GM12875 (cell line): ENCODE data around the gene STRA6.

ENCODE experiments used
- H3K4me3 ChIP-seq: one replicate; pipeline ENCODE4 v1.5.1; 2011; ENCODE audit warnings: low read depth, low read length, control low read depth
- TF ChIP-seq, protein P1 (sequence below): IDR thresholded peaks from 2 replicates; pipeline ENCODE4 v1.5.1; 2011; ENCODE audit warnings: low read depth, mild to moderate bottlenecking, control low read depth, inconsistent platforms, low read length, moderate library complexity, borderline replicate concordance; ENCODE audit not compliant: insufficient read depth

STRA6 gene

DNA sequence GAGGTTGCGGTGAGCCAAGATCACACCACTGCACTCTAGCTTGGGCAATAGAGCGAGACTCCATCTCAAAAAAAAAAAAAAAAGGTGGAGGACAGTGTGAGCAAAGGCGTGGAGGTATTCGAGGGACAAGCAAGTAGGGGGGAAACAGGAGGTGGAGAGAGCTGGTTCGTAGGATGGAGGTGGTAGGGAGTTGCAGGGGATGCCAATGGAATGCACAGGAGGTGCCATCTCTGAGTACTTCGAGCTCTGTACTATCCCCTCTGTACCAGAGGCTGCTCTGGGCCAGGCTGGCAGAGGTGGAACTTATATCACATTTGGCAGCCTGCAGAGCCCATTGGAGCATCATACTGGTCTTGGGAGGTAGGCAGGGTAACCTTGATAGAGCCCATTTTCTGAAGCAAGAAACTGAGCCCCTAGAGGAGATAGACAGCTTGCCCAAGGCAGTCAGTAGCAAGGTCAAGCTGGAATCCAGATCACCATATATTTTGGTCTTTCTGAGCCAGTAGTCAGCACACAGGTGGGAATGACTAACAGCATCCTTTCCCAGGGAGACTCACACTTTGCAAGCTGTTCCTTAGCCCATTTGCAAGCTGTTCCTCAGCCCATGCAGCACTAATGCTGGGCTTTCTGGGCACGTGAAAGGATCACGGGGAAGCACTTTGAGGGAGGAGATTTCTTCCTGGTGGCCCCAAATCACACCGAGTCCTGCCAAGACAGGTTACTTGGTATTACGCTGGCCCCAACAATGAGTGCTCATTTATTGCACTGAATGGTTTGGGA, 24.4 kb upstream of the STRA6 start:
- TF ChIP-seq, protein P1, sequence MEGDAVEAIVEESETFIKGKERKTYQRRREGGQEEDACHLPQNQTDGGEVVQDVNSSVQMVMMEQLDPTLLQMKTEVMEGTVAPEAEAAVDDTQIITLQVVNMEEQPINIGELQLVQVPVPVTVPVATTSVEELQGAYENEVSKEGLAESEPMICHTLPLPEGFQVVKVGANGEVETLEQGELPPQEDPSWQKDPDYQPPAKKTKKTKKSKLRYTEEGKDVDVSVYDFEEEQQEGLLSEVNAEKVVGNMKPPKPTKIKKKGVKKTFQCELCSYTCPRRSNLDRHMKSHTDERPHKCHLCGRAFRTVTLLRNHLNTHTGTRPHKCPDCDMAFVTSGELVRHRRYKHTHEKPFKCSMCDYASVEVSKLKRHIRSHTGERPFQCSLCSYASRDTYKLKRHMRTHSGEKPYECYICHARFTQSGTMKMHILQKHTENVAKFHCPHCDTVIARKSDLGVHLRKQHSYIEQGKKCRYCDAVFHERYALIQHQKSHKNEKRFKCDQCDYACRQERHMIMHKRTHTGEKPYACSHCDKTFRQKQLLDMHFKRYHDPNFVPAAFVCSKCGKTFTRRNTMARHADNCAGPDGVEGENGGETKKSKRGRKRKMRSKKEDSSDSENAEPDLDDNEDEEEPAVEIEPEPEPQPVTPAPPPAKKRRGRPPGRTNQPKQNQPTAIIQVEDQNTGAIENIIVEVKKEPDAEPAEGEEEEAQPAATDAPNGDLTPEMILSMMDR, result no peak
- no peak overlapping the region for H3K4me3 ChIP-seq

DNA sequence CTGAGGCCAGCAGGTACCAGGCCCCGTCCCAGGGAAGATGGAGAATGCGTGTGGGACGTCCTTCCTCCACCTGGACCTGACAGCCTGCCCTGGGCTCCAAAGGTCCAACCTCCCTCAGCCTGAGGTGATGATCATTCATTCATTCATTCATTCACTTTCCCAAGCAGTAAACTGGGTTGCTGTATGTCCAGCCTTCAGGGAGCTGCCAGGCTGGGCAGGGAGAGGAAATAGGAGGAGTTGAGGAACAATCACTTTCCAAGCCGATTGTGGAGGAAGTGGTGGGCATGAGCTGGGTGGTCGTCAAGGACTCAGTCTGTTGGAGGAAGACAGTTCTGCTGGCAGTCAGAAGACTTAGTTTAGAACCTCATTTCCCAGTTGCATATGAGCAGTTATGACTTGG, 23.3 kb upstream of the STRA6 start:
- TF ChIP-seq, protein P1, result no peak
- no peak overlapping the region for H3K4me3 ChIP-seq

- H3K4me3 ChIP-seq, result no peak overlapping the region
- TF ChIP-seq, protein P1, result no peak
Measured at GRCh38 chr15:74222240-74223119, 19.9 kb upstream of the STRA6 start.

DNA sequence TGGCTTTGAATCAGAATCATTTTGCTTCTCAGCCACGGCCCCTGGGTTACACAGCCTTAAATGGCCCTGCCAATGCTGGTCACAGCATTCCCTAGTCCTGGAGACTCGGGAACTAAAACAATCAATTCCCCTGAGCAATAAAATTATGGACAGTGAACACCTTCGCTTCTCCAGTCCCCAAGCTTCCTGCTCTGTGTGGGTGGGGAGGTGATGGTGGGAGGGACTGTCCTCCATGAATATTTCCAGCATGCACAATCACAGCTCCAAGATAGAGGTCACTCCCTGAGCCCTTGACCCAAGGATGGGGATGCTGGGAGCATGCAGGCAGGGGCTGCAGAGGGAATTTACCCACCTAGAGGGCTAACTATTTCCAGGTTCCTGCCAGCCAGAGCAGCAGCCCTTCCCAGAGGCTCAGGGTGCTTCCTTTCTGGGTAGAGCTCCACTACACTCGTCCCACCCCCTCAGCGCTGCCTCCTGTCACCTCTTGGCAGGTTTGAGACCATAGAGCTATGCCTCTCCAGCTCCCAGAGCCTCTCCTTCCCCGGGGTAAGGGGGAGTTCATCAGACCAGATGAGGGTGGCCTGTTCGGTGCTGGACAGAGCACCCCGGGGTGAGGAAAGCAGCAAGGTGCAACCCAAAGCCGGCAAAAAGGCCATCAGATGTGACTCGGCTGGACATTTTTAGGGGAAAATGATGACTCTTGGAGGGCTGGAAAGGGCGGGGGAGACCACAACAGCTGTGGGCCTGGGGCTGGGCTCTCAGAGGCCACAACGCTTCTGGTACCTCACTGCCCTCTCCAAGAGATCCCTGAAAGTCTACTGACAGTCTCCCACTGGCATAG, 19.0 kb upstream of the STRA6 start:
- H3K4me3 ChIP-seq, result no peak overlapping the region
- TF ChIP-seq, protein P1, result no peak

GRCh38 chr15:74220475-74221248, 18.1 kb upstream of the STRA6 start:
- TF ChIP-seq, protein P1, result no peak
- H3K4me3 ChIP-seq, result no peak overlapping the region
